Urinary bladder (tissue), 4 donors: ENCODE results near the gene MYO1D. TPM values are rescaled to one million over a fixed set of nuclear protein-coding genes. Genes with fewer than 3 reads are reported as not detected.

Experiments
- DNase-seq: peaks from one replicate; pipeline ENCODE4 v3.0.0-alpha.2; 2015; ENCODE audit errors: extremely low spot score
- H3K27ac ChIP-seq: one replicate; pipeline ENCODE4 v1.5.1; 2013; ENCODE audit warnings: low read depth, mild to moderate bottlenecking, moderate library complexity
- H3K36me3 ChIP-seq: one replicate; pipeline ENCODE4 v1.6.1; 2013; ENCODE audit warnings: mild to moderate bottlenecking, moderate library complexity; ENCODE audit not compliant: insufficient read depth
- H3K4me1 ChIP-seq: one replicate; pipeline ENCODE4 v1.6.1; 2013; ENCODE audit warnings: mild to moderate bottlenecking, moderate library complexity; ENCODE audit not compliant: insufficient read depth
- H3K4me3 ChIP-seq: one replicate; pipeline ENCODE4 v1.5.1; 2013; ENCODE audit warnings: low read depth, low read length
- WGBS: extraction: QIAGEN DNeasy Blood & Tissue Kit; methylation state at CpG from one replicate; pipeline ENCODE4 v1.1.7; 2013; 5-methylcytosine and 5-hydroxymethylcytosine counted together
- polyA plus RNA-seq: library from polyadenylated mRNA; stranded (reverse); fragments of 200-250 nt; gene quantifications from one replicate; pipeline ENCODE4 v1.2.3, GENCODE V29; 2013
- total RNA-seq: library from RNA; depleted of rRNA; stranded (reverse); fragments of >200 nt; gene quantifications from one replicate; pipeline ENCODE4 v1.2.3, GENCODE V29; 2014
- donor health status: healthy with polysubstance abuse.
- donor health status: healthy.

MYO1D gene
- total and polyA plus RNA-seq, 2 donors: 18.7 to 31.7 TPM

GRCh38 chr17:32567511-32567910, 309.4 kb downstream of the MYO1D start:
- no peaks in the 10 kb centered on the region for H3K36me3 ChIP-seq
- no peak overlapping the region for H3K4me3 ChIP-seq
- no peaks in the 10 kb centered on the region for H3K4me1 ChIP-seq
- H3K27ac ChIP-seq: no peak overlapping the region
- 91% methylated on average over 4 of the region's 4 CpGs for WGBS
- no peak for DNase-seq

- no peak for DNase-seq
- no peaks in the 10 kb centered on the region for H3K4me1 ChIP-seq
- H3K36me3 ChIP-seq: no peaks in the 10 kb centered on the region
- no peak overlapping the region for H3K27ac ChIP-seq
- no peak overlapping the region for H3K4me3 ChIP-seq
- WGBS: 86% methylated on average over 4 of the region's 4 CpGs
Observed at GRCh38 chr17:32567086-32567485, 309.8 kb downstream of the MYO1D start.

DNA sequence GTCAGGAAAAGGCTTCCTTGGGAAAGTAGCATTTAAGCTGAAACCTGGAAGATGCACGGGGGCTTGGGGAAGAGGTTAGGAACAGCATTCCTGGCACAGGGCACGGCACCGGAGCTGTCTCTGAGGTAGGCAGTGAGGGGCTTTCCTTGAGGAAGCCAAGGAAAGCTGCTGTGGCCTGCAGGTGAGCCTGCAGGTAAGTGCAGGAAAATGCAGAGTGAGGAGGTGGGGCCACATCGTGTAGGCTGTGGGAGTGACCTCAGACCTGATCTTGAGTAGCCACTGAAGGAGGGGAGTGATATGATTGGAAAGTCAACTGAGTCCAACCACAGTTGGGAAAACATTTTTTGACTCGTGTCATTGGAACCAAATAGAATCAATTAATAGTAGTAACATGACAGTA, 310.6 kb downstream of the MYO1D start:
- Histone ChIP-seq H3K36me3 (no peaks in the 10 kb centered on the region), H3K27ac (no peak overlapping the region), H3K4me3 (no peak overlapping the region), H3K4me1 (no peaks in the 10 kb centered on the region)
- no peak for DNase-seq
- 83% methylated on average over 5 of the region's 5 CpGs for WGBS

GRCh38 chr17:32565401-32565800, 311.5 kb downstream of the MYO1D start:
- WGBS: 90% methylated on average over 3 of the region's 3 CpGs
- no peak for DNase-seq
- H3K4me1 ChIP-seq: no peaks in the 10 kb centered on the region

DNA sequence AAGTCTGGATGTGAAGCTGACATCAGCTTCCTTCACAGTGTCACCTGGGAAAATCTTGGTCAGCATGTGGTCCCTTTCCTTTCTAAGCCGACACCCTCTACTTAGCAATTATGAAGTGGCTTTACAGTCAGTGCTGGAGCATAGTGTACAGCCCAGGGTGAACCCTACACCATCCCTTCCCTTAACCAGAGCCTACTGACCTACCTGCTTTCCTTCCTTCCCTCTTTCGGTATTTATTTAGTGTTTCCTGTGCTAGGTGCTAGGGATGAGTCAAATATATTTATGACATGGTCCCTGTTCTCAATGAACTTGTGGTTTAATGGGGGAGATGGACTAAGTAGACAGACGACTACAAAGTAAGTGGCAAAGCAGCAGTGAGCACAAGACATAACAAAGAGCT, 312.6 kb downstream of the MYO1D start:
- Histone ChIP-seq H3K4me3 (no peak overlapping the region), H3K36me3 (no peaks in the 10 kb centered on the region), H3K27ac (no peak overlapping the region), H3K4me1 (no peaks in the 10 kb centered on the region)
- WGBS: 69% methylated on average over 3 of the region's 3 CpGs
- DNase-seq: no peak

More at GRCh38 chr17:32565401-32565800, 311.5 kb downstream of the MYO1D start:
- Histone ChIP-seq H3K27ac (no peak overlapping the region), H3K36me3 (no peaks in the 10 kb centered on the region), H3K4me3 (no peak overlapping the region)

DNA sequence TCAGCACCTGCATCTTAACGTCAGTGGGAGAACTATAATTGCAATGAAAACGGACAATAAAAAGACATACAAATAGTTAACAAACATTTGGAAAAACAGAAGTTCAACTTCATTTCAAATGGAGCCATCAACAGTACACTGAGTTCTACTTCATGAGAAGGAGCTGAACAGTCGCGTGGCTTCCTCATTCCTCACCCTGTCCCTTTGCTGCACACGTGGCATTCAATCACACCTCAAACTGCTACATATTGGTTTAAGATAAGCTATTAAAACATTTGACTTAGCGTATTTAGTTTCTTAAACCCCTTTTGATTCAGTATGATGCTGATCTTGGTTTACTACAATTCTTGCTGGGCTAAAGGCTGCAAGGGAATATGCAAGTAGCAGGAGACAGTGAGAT, 313.3 kb downstream of the MYO1D start:
- no peak for DNase-seq
- no peaks in the 10 kb centered on the region for H3K36me3 ChIP-seq
- 79% methylated on average over 6 of the region's 6 CpGs for WGBS
- H3K4me3 ChIP-seq: no peak overlapping the region
- H3K4me1 ChIP-seq: no peaks in the 10 kb centered on the region
- H3K27ac ChIP-seq: no peak overlapping the region

- Histone ChIP-seq H3K27ac (no peak overlapping the region), H3K4me1 (no peaks in the 10 kb centered on the region), H3K4me3 (no peak overlapping the region), H3K36me3 (no peaks in the 10 kb centered on the region)
- WGBS: 59% methylated on average over 4 of the region's 4 CpGs
- DNase-seq: no peak
Observed at GRCh38 chr17:32558997-32559650, 317.8 kb downstream of the MYO1D start.

DNA sequence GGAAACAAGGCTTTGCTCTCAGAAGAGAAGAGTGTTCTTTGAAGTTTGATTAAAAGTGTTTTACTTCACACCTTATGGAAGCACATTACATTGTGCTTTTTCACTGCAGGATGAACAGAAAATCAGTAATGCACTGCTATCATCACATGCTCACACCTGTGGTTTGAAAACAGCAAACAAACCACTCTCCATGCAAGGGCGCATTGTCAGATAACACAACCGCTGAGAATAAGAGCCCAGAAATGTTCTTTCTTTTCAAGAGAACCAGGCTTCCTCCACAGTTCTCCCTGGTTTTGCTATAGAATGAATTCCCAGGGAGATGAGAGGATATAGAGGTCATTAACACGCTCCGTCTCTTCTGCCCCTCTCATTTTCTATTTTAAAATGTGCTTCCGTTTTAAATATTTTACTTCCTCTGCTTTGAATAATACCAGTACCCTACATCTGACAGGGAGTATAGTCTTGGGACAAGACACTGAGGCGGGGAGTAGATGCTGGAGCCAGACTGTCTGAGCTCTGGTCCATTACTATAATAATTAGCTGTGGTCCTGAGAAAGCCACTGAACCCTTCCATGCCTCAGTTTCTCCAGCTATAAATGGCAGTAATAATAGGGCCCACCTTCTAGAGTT, 318.5 kb downstream of the MYO1D start:
- no peak for DNase-seq
- Histone ChIP-seq H3K27ac (no peak overlapping the region), H3K4me3 (no peak overlapping the region), H3K36me3 (no peaks in the 10 kb centered on the region), H3K4me1 (no peaks in the 10 kb centered on the region)
- WGBS: 64% methylated on average over 6 of the region's 6 CpGs

DNA sequence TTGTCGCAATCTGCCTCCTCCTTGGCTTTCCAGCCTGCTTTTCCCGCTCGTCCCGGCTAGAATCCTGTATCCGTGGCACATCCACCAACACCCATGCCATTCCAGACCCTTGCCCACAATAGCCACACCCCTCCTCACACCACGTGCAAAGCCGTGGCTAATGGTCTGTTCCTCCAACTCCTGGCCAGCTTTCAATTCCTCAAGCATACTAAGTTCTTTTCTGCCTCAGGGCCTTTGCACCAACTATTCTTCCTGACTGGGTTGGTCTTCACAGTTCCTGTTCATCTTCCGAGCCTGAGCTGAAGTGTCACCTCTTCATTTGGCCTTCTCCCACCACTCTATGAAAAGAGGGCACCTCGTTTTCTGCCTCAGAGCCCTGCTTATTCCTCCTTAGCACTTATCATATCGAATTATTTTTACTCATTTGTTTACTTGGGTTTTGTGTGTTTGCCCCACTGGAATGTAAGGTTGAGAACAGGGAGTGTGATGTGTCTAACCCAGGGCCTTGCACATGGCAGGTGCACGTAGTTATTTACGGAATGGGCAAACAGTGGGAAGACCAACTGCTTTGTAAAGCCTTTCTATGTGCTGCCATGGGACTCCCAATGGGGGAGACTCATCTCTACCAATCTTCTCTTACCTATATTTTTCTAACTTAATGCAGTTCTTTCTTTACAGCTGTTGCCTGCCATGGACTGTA, 321.2 kb downstream of the MYO1D start:
- H3K27ac ChIP-seq: no peak overlapping the region
- WGBS: 92% methylated on average over 12 of the region's 12 CpGs
- no peaks in the 10 kb centered on the region for H3K36me3 ChIP-seq
- no peak for DNase-seq
- H3K4me3 ChIP-seq: no peak overlapping the region
- no peaks in the 10 kb centered on the region for H3K4me1 ChIP-seq

DNA sequence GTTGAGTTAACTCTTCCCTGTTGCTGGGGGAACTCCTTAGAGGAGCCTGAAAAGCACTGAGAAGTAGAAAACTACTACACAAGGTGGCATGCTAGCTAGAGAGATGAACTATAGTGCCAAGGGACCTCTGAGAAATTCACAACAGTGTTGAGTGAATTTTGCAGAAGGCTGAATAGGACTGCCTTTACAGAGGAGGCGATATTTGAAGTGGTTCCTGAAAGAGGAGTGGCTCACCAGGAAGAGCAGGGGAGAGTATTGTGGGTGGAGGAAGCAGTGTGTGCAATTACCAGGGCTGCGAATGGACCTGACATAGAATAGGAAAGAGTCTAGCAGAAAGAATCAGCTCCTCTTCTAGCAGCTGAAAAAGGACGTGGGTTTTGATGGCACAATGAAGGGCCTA, 323.8 kb downstream of the MYO1D start:
- H3K4me1 ChIP-seq: no peaks in the 10 kb centered on the region
- 45% methylated on average over 3 of the region's 3 CpGs for WGBS
- no peaks in the 10 kb centered on the region for H3K36me3 ChIP-seq
- no peak overlapping the region for H3K4me3 ChIP-seq
- DNase-seq: no peak
- H3K27ac ChIP-seq: no peak overlapping the region

DNA sequence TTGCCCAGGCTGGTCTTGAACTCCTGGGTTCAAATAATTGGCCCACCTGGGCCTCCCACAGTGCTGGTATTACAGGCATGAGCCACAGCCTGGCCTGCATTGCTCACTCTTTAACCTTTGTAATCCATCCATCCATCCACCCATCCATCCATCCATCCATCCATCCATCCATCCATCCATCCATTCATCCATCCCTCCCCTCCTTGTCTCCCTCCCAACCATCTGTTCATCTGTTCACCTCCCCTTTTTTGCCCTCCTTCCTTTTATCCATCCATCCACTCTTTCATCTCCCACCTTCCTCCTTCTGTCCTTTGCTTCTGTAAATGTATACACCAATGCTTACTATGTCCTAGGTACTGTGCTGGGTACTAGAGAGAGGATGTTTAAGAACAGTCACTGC, 324.6 kb downstream of the MYO1D start:
- no peak for DNase-seq
- H3K4me1 ChIP-seq: no peaks in the 10 kb centered on the region
- no peak overlapping the region for H3K27ac ChIP-seq
- no peak overlapping the region for H3K4me3 ChIP-seq
- H3K36me3 ChIP-seq: no peaks in the 10 kb centered on the region

DNA sequence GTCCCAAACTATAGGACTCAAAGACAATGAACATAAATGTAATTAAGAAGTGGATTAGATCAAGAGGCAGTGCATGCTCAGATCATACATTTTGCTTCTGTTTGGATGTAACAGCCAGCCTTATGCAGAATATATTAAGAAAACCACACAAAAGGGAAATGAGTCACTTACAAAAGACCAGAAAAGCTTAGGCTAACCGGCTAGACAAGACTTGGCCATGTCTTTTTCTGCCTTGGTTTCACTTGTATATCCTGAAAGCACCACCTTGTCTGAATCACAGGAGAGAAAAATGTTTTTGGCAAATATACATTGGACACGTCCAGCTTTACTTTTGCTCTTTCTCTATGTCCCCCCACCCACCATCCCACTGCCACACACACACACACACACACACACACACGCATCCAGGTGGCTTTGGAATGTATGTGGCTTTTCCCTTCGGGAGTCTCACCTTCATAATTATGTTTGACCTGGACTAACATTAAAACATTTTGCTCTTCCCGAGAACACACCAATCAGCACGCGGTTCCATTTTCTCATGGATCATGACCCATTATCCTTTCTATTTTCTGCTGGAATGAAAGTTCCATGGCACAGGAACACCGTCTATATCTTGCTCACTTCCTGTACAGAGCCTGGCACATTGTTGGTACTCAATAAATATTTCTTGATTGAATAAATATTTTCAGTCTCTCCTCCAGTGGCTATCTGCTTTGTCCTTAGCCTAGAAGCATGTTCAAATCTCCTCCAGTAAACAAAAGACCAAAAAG, 325.6 kb downstream of the MYO1D start:
- 79% methylated on average over 8 of the region's 8 CpGs for WGBS
- DNase-seq: no peak
- Histone ChIP-seq H3K27ac (no peak overlapping the region), H3K36me3 (no peaks in the 10 kb centered on the region), H3K4me3 (no peak overlapping the region), H3K4me1 (no peaks in the 10 kb centered on the region)

DNA sequence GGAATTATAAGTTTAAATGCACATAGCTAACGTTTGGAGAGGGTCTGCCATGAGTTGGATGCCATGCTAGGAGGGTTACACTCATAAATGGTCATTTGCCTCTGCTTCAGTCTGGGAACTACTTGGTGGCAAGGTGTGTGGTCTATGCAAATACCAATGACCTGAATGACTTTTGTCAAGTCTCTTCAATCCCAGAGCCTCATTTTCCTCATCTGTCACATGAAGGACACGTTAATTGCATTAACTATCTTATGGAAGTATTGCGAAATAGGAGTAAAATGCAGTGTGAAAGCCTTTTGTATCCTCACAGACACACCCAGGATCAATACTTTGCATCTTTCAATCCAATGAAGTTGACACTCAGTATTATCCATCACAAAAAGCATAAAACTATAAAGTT, 327.4 kb downstream of the MYO1D start:
- 70% methylated on average over 3 of the region's 3 CpGs for WGBS

More for the DNA sequence above, 327.4 kb downstream of the MYO1D start:
- Histone ChIP-seq H3K36me3 (no peaks in the 10 kb centered on the region), H3K27ac (no peak overlapping the region), H3K4me3 (no peak overlapping the region), H3K4me1 (no peaks in the 10 kb centered on the region)
- no peak for DNase-seq
